ENCODE measurements around the gene TMEM179B. TPM values are rescaled to one million over a fixed set of nuclear protein-coding genes. Genes with fewer than 3 reads are reported as not detected.

The TMEM179B gene
- polyA plus RNA-seq, 4 donors = 46.7 to 79.3 (median 59.2) TPM

DNA sequence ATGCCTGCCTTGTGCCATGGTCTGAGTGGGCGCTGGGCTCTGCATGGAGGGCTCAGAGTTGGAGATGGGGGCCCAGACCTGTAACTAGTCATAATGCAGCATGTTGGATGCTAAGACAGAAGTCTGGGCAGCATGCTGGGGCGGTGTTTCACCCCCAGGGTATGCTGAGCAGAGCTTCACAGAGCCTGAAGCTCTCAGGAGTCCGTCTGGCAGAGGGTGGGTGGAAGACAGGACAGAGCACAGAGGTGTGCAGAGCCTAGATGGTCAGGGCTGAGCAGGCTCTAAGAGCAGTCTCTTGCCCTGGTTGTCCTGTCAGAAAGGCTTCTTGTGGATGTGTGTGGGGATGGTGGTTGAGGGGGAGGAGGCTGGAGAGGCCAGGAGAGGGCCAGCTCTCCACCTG, 8.8 kb upstream of the TMEM179B start:
- WGBS, 3 donors = 93 to 96% (median 94%) methylated on average over 3 of the region's 3 CpGs
- H3K4me3 ChIP-seq (ENCODE audit: low read depth in 1 of 3, low read length in 3 of 3) = no peak overlapping the region

GRCh38 chr11:62782753-62783152, 4.4 kb upstream of the TMEM179B start:
- no peak for FAIRE-seq
- H3K27me3 ChIP-seq (ENCODE audit: control insufficient read depth in 3 of 3, insufficient read depth in 3 of 3, low read length in 3 of 3) = no peaks in the 10 kb centered on the region
- H3K36me3 ChIP-seq (ENCODE audit: control insufficient read depth in 3 of 3, insufficient read depth in 2 of 3, low read depth in 1 of 3, low read length in 3 of 3) = peaks cover 0 to 59% (median 2%) of the 10 kb centered on the region in 3 donors
- H3K4me3 ChIP-seq (ENCODE audit: low read depth in 1 of 3, low read length in 3 of 3) = no peak overlapping the region
- peaks cover 0 to 8% (median 4%) of the 10 kb centered on the region in 3 donors for H3K4me1 ChIP-seq (ENCODE audit: control insufficient read depth in 3 of 3, insufficient read depth in 2 of 3, low read depth in 1 of 3, low read length in 2 of 3)
- H3K27ac ChIP-seq (ENCODE audit: low read depth in 1 of 3, low read length in 2 of 3) = no peak overlapping the region
- DNase-seq = no peak
- no peaks in the 10 kb centered on the region for H3K9me3 ChIP-seq (ENCODE audit: control insufficient read depth in 2 of 2, insufficient read depth in 1 of 2, low read depth in 1 of 2, low read length in 1 of 2)
- 96 to 98% (median 97%) methylated on average over 7 of the region's 7 CpGs for WGBS, 3 donors

More for the DNA sequence above, 8.8 kb upstream of the TMEM179B start:
- FAIRE-seq (no peak), DNase-seq (no peak)
- Histone ChIP-seq H3K36me3 (ENCODE audit: control insufficient read depth in 3 of 3, insufficient read depth in 2 of 3, low read depth in 1 of 3, low read length in 3 of 3) (peaks cover 3 to 72% (median 3%) of the 10 kb centered on the region in 3 donors), H3K9me3 (ENCODE audit: control insufficient read depth in 2 of 2, insufficient read depth in 1 of 2, low read depth in 1 of 2, low read length in 1 of 2) (no peaks in the 10 kb centered on the region), H3K27ac (ENCODE audit: low read depth in 1 of 3, low read length in 2 of 3) (no peak overlapping the region), H3K4me1 (ENCODE audit: control insufficient read depth in 3 of 3, insufficient read depth in 2 of 3, low read depth in 1 of 3, low read length in 2 of 3) (no peaks in the 10 kb centered on the region), H3K27me3 (ENCODE audit: control insufficient read depth in 3 of 3, insufficient read depth in 3 of 3, low read length in 3 of 3) (no peaks in the 10 kb centered on the region)

GRCh38 chr11:62786318-62787004, 741 bp upstream of the TMEM179B start:
- Histone ChIP-seq H3K9me3 (ENCODE audit: control insufficient read depth in 2 of 2, insufficient read depth in 1 of 2, low read depth in 1 of 2, low read length in 1 of 2) (no peaks in the 10 kb centered on the region), H3K4me1 (ENCODE audit: control insufficient read depth in 3 of 3, insufficient read depth in 2 of 3, low read depth in 1 of 3, low read length in 2 of 3) (peaks cover 2 to 26% (median 7%) of the 10 kb centered on the region in 3 donors), H3K4me3 (ENCODE audit: low read depth in 1 of 3, low read length in 3 of 3) (peak overlapping the region; percentile 86 to 91 (median 87)), H3K27me3 (ENCODE audit: control insufficient read depth in 3 of 3, insufficient read depth in 3 of 3, low read length in 3 of 3) (no peaks in the 10 kb centered on the region), H3K27ac (ENCODE audit: low read depth in 1 of 3, low read length in 2 of 3) (peak overlapping the region; percentile 92 to 99 (median 92)), H3K36me3 (ENCODE audit: control insufficient read depth in 3 of 3, insufficient read depth in 2 of 3, low read depth in 1 of 3, low read length in 3 of 3) (peaks cover 3 to 57% (median 11%) of the 10 kb centered on the region in 3 donors)
- 0 to 1% (median 1%) methylated on average over 20 to 51 of the region's 51 CpGs for WGBS, 3 donors
- FAIRE-seq (no peak), DNase-seq (peak; percentile 87 to 95)

- peaks cover 2 to 31% (median 9%) of the 10 kb centered on the region in 3 donors for H3K4me1 ChIP-seq (ENCODE audit: control insufficient read depth in 3 of 3, insufficient read depth in 2 of 3, low read depth in 1 of 3, low read length in 2 of 3)
- 68 to 77% (median 69%) methylated on average over 5 of the region's 5 CpGs for WGBS, 3 donors
- no peak overlapping the region for H3K4me3 ChIP-seq (ENCODE audit: low read depth in 1 of 3, low read length in 3 of 3)
- no peaks in the 10 kb centered on the region for H3K9me3 ChIP-seq (ENCODE audit: control insufficient read depth in 2 of 2, insufficient read depth in 1 of 2, low read depth in 1 of 2, low read length in 1 of 2)
- FAIRE-seq = no peak
- H3K36me3 ChIP-seq (ENCODE audit: control insufficient read depth in 3 of 3, insufficient read depth in 2 of 3, low read depth in 1 of 3, low read length in 3 of 3) = peaks cover 6 to 59% (median 13%) of the 10 kb centered on the region in 3 donors
- no peaks in the 10 kb centered on the region for H3K27me3 ChIP-seq (ENCODE audit: control insufficient read depth in 3 of 3, insufficient read depth in 3 of 3, low read length in 3 of 3)
- DNase-seq = no peak
- no peak overlapping the region for H3K27ac ChIP-seq (ENCODE audit: low read depth in 1 of 3, low read length in 2 of 3)
These were observed 1.8 kb downstream of the TMEM179B start for GRCh38 chr11:62788991-62789390.

GRCh38 chr11:62789576-62789975, 2.4 kb downstream of the TMEM179B start:
- Histone ChIP-seq H3K4me3 (ENCODE audit: low read depth in 1 of 3, low read length in 3 of 3) (no peak overlapping the region), H3K36me3 (ENCODE audit: control insufficient read depth in 3 of 3, insufficient read depth in 2 of 3, low read depth in 1 of 3, low read length in 3 of 3) (peaks cover 10 to 57% (median 16%) of the 10 kb centered on the region in 3 donors), H3K27me3 (ENCODE audit: control insufficient read depth in 3 of 3, insufficient read depth in 3 of 3, low read length in 3 of 3) (no peaks in the 10 kb centered on the region), H3K9me3 (ENCODE audit: control insufficient read depth in 2 of 2, insufficient read depth in 1 of 2, low read depth in 1 of 2, low read length in 1 of 2) (no peaks in the 10 kb centered on the region), H3K4me1 (ENCODE audit: control insufficient read depth in 3 of 3, insufficient read depth in 2 of 3, low read depth in 1 of 3, low read length in 2 of 3) (peaks cover 2 to 31% (median 9%) of the 10 kb centered on the region in 3 donors), H3K27ac (ENCODE audit: low read depth in 1 of 3, low read length in 2 of 3) (no peak overlapping the region)
- no peak for DNase-seq
- no peak for FAIRE-seq
- WGBS, 3 donors = 48 to 57% (median 56%) methylated on average over 3 of the region's 3 CpGs

DNA sequence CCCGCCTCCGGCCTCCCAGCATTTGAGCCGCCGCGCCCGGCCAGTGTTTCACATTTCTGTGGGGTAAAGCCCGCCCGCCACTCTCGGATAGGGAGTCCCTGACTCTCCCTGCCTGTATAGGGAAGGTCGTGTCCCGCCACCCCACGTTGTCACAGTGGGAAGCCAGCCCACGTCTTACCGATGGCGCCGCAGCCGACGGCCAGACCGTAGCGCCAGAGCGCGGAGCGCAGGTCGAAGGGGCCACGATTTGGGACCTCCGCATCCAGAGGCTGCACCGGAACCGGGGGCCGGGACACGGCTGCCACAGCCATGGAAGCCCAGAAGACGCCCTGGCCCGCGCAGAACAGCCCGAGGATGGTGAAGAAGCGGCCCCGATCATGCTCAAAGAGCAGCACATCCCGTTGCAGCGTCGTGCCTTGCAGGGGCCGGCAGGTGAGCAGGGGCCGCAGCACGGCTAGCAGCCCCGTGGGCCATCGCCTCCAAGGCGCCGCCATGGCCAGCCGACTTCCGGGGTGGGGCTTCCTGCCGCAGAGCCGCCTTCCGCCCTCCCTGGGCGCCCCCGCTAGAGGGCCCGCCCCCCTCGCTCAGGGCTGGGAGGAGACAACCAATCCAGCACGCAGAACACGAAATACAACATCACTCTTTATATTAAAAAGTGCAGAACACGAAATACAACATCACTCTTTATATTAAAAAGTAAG, 4.4 kb downstream of the TMEM179B start, which contains the start of gene TMEM223:
Gene TMEM223 (minus strand): TSS at position 506 of the 701 bp plus-strand sequence. CDS start 12 bp downstream, at position 494.
- FAIRE-seq (no peak), DNase-seq (peak; percentile 89 to 93)
- H3K9me3 ChIP-seq (ENCODE audit: control insufficient read depth in 2 of 2, insufficient read depth in 1 of 2, low read depth in 1 of 2, low read length in 1 of 2) = no peaks in the 10 kb centered on the region
- peaks cover 20 to 66% (median 28%) of the 10 kb centered on the region in 3 donors for H3K36me3 ChIP-seq (ENCODE audit: control insufficient read depth in 3 of 3, insufficient read depth in 2 of 3, low read depth in 1 of 3, low read length in 3 of 3)
- peaks cover 2 to 23% (median 5%) of the 10 kb centered on the region in 3 donors for H3K4me1 ChIP-seq (ENCODE audit: control insufficient read depth in 3 of 3, insufficient read depth in 2 of 3, low read depth in 1 of 3, low read length in 2 of 3)
- 0 to 1% (median 0%) methylated on average over 48 to 58 of the region's 58 CpGs for WGBS, 3 donors
- no peaks in the 10 kb centered on the region for H3K27me3 ChIP-seq (ENCODE audit: control insufficient read depth in 3 of 3, insufficient read depth in 3 of 3, low read length in 3 of 3)
- H3K27ac ChIP-seq (ENCODE audit: low read depth in 1 of 3, low read length in 2 of 3) = peak within 1 kb of the TSS; percentile 43 to 92 (median 75)
- peak within 1 kb of the TSS; percentile 75 to 98 (median 97) for H3K4me3 ChIP-seq (ENCODE audit: low read depth in 1 of 3, low read length in 3 of 3)

GRCh38 chr11:62792202-62792575, 5.0 kb downstream of the TMEM179B start:
- peak overlapping the region; percentile 43 to 92 (median 51) for H3K27ac ChIP-seq (ENCODE audit: low read depth in 1 of 3, low read length in 2 of 3)
- DNase-seq = no peak
- WGBS, 3 donors = 28% methylated on average over 11 of the region's 11 CpGs
- H3K36me3 ChIP-seq (ENCODE audit: control insufficient read depth in 3 of 3, insufficient read depth in 2 of 3, low read depth in 1 of 3, low read length in 3 of 3) = peaks cover 20 to 71% (median 31%) of the 10 kb centered on the region in 3 donors
- H3K27me3 ChIP-seq (ENCODE audit: control insufficient read depth in 3 of 3, insufficient read depth in 3 of 3, low read length in 3 of 3) = no peaks in the 10 kb centered on the region
- H3K4me1 ChIP-seq (ENCODE audit: control insufficient read depth in 3 of 3, insufficient read depth in 2 of 3, low read depth in 1 of 3, low read length in 2 of 3) = peaks cover 2 to 23% (median 5%) of the 10 kb centered on the region in 3 donors
- no peak for FAIRE-seq
- H3K9me3 ChIP-seq (ENCODE audit: control insufficient read depth in 2 of 2, insufficient read depth in 1 of 2, low read depth in 1 of 2, low read length in 1 of 2) = no peaks in the 10 kb centered on the region
- H3K4me3 ChIP-seq (ENCODE audit: low read depth in 1 of 3, low read length in 3 of 3) = peak overlapping the region in 1 of 3 donors; percentile 9

GRCh38 chr11:62794201-62794775, 7.1 kb downstream of the TMEM179B start:
- Histone ChIP-seq H3K27ac (ENCODE audit: low read depth in 1 of 3, low read length in 2 of 3) (peak overlapping the region in 1 of 3 donors; percentile 7), H3K36me3 (ENCODE audit: control insufficient read depth in 3 of 3, insufficient read depth in 2 of 3, low read depth in 1 of 3, low read length in 3 of 3) (peaks cover 29 to 87% (median 39%) of the 10 kb centered on the region in 3 donors), H3K4me1 (ENCODE audit: control insufficient read depth in 3 of 3, insufficient read depth in 2 of 3, low read depth in 1 of 3, low read length in 2 of 3) (peaks cover 2 to 16% (median 5%) of the 10 kb centered on the region in 3 donors), H3K4me3 (ENCODE audit: low read depth in 1 of 3, low read length in 3 of 3) (no peak overlapping the region), H3K9me3 (ENCODE audit: control insufficient read depth in 2 of 2, insufficient read depth in 1 of 2, low read depth in 1 of 2, low read length in 1 of 2) (no peaks in the 10 kb centered on the region), H3K27me3 (ENCODE audit: control insufficient read depth in 3 of 3, insufficient read depth in 3 of 3, low read length in 3 of 3) (no peaks in the 10 kb centered on the region)
- FAIRE-seq (no peak), DNase-seq (no peak)
- 93 to 94% (median 93%) methylated on average over 8 of the region's 8 CpGs for WGBS, 3 donors
